GM21526 (cell line): ENCODE data around the gene TRAPPC8.
"Not testable (repeated sequence)": the region's sequence is repeated elsewhere in the genome, so short reads cannot be mapped to it uniquely, and the experiment has no call there.

Experiments used
- ATAC-seq: cut with Tn5 transposase; IDR thresholded peaks from one replicate; pipeline ENCODE4 v1.9.1; 2021; ENCODE audit warnings: moderate library complexity; ENCODE audit not compliant: unreplicated experiment, low FRiP score

Gene TRAPPC8

GRCh38 chr18:31877900-31878299, 65.0 kb downstream of the TRAPPC8 start:
- ATAC-seq: no peak

GRCh38 chr18:31876707-31877106, 66.2 kb downstream of the TRAPPC8 start:
- no peak for ATAC-seq

GRCh38 chr18:31875301-31875700, 67.6 kb downstream of the TRAPPC8 start:
- ATAC-seq: no peak

GRCh38 chr18:31863103-31863502, 79.8 kb downstream of the TRAPPC8 start:
- ATAC-seq: no peak

GRCh38 chr18:31860488-31860887, 82.4 kb downstream of the TRAPPC8 start:
- no peak for ATAC-seq

- no peak for ATAC-seq
These were observed 85.3 kb downstream of the TRAPPC8 start for GRCh38 chr18:31857526-31858106.

GRCh38 chr18:31850844-31851243, 92.1 kb downstream of the TRAPPC8 start:
- no peak for ATAC-seq

GRCh38 chr18:31840499-31840898, 102.4 kb downstream of the TRAPPC8 start:
- no peak for ATAC-seq

- no peak for ATAC-seq
These were observed 105.0 kb downstream of the TRAPPC8 start for GRCh38 chr18:31837879-31838278.

GRCh38 chr18:31835528-31836133, 107.3 kb downstream of the TRAPPC8 start:
- no peak for ATAC-seq

GRCh38 chr18:31831903-31832302, 111.0 kb downstream of the TRAPPC8 start:
- no peak for ATAC-seq

- ATAC-seq: no peak
These were observed 112.2 kb downstream of the TRAPPC8 start for GRCh38 chr18:31830686-31831085.

- ATAC-seq: no peak
These were observed 114.3 kb downstream of the TRAPPC8 start for GRCh38 chr18:31828613-31829012.

GRCh38 chr18:31826673-31827325, 116.1 kb downstream of the TRAPPC8 start:
- ATAC-seq: not testable (repeated sequence)

- no peak for ATAC-seq
These were observed 117.2 kb downstream of the TRAPPC8 start for GRCh38 chr18:31825772-31826171.

- ATAC-seq: no peak
These were observed 121.3 kb downstream of the TRAPPC8 start for GRCh38 chr18:31821545-31822171.

GRCh38 chr18:31819925-31820229, 123.1 kb downstream of the TRAPPC8 start:
- ATAC-seq: no peak

GRCh38 chr18:31819106-31819924, 123.6 kb downstream of the TRAPPC8 start:
- peak; percentile 81 for ATAC-seq

GRCh38 chr18:31814132-31814531, 128.8 kb downstream of the TRAPPC8 start:
- no peak for ATAC-seq

- ATAC-seq: not testable (repeated sequence)
These were observed 132.4 kb downstream of the TRAPPC8 start for GRCh38 chr18:31810336-31811130.
